Calu3 (cell line): ENCODE measurements around the gene KCNE3. TPM values are rescaled to one million over a fixed set of nuclear protein-coding genes. Genes with fewer than 3 reads are reported as not detected.
A peak's percentile ranks its signal among the peaks of the same experiment; 100 is the strongest.

Source experiments
- BruUV-seq: library from RNA; stranded (reverse); fragments of 400-500 nt; replicated peaks from 2 replicates; lab custom pipeline; 2021; lab: Mats Ljungman, UMichigan
- CTCF ChIA-PET: fragments of 300-600 bp; sonication (Branson Sonifier 250); formaldehyde crosslinking; loops from one replicate; lab custom pipeline; 2022; ENCODE audit warnings: antibody characterized with exemption; lab: Charles Lee
- DNase-seq: peaks from one replicate; pipeline ENCODE4 v3.0.0; 2022
- H3K27ac Mint-ChIP-seq: one replicate; pipeline ENCODE4 v1.8.0; 2022; ENCODE audit warnings: mixed read lengths; ENCODE audit not compliant: unreplicated experiment
- H3K27me3 Mint-ChIP-seq: one replicate; pipeline ENCODE4 v1.8.0; 2022; ENCODE audit warnings: mixed read lengths; ENCODE audit not compliant: unreplicated experiment
- H3K36me3 Mint-ChIP-seq: one replicate; pipeline ENCODE4 v1.8.0; 2022; ENCODE audit warnings: mild to moderate bottlenecking, moderate library complexity, mixed read lengths; ENCODE audit not compliant: insufficient read depth, unreplicated experiment
- H3K4me1 Mint-ChIP-seq: one replicate; pipeline ENCODE4 v1.8.0; 2022; ENCODE audit warnings: mild to moderate bottlenecking, low read depth, mixed read lengths; ENCODE audit not compliant: unreplicated experiment
- H3K4me3 Mint-ChIP-seq: one replicate; pipeline ENCODE4 v1.8.0; 2022; ENCODE audit warnings: mild to moderate bottlenecking, low read depth, moderate library complexity, mixed read lengths; ENCODE audit not compliant: unreplicated experiment
- H3K9me3 Mint-ChIP-seq: one replicate; pipeline ENCODE4 v1.8.0; 2022; ENCODE audit warnings: low read depth, mixed read lengths; ENCODE audit not compliant: unreplicated experiment
- intact Hi-C: fragments of 100-400 bp; cut with micrococcal nuclease; formaldehyde crosslinking; loops from one replicate; pipeline ENCODE4 v1.10.0; 2022; ENCODE audit not compliant: unreplicated experiment
- total RNA-seq: library from RNA; stranded (reverse); gene quantifications from 2 replicates; pipeline ENCODE4 v1.2.3, GENCODE V29; 2022
- TF ChIP-seq, protein P1 (sequence below): fragments of 200-600 bp; IDR thresholded peaks from one replicate; pipeline ENCODE4 v1.8.0; 2022; ENCODE audit warnings: antibody characterized with exemption; ENCODE audit not compliant: unreplicated experiment

Gene KCNE3
- total RNA-seq, 1 experiment from 2014 or later: 1.5 TPM

DNA sequence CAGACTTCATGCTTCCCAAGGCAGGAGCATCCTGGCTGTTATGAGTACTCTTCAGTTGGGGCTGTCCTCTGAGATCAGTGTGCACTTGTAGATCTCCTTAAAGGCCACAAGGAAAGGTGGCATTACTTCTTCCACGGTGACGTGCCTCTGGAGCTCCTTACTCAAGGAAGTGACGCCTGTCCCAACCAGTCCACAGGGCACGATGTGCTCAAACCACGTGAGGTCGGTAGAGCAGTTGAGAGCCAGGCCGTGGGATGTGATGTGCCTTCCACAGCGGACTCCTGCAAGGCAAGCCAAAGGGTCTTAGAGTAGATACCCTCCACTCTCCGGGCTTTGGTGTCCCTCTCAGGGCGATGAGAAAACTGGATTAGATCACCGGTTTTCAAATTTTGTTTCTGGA is 24.7 kb upstream of the KCNE3 start:
- CTCF ChIA-PET: interaction anchor here (1.4 to 1.8 kb wide), 3 partner anchors 38 to 93 kb away, joined by 3 to 7 read pairs (median 4); partner anchors contain the start of gene PGM2L1
- Mint-ChIP-seq H3K36me3 (peaks cover 18% of the 10 kb centered on the region), H3K4me3 (peak overlapping the region; percentile 52), H3K4me1 (peaks cover 33% of the 10 kb centered on the region), H3K27ac (peak overlapping the region; percentile 13), H3K27me3 (no peaks in the 10 kb centered on the region), H3K9me3 (peaks cover 3% of the 10 kb centered on the region)
- intact Hi-C loops: no loop called here
- BruUV-seq: TSS peak; percentile 47
- DNase-seq: no peak
- TF ChIP-seq, protein P1, sequence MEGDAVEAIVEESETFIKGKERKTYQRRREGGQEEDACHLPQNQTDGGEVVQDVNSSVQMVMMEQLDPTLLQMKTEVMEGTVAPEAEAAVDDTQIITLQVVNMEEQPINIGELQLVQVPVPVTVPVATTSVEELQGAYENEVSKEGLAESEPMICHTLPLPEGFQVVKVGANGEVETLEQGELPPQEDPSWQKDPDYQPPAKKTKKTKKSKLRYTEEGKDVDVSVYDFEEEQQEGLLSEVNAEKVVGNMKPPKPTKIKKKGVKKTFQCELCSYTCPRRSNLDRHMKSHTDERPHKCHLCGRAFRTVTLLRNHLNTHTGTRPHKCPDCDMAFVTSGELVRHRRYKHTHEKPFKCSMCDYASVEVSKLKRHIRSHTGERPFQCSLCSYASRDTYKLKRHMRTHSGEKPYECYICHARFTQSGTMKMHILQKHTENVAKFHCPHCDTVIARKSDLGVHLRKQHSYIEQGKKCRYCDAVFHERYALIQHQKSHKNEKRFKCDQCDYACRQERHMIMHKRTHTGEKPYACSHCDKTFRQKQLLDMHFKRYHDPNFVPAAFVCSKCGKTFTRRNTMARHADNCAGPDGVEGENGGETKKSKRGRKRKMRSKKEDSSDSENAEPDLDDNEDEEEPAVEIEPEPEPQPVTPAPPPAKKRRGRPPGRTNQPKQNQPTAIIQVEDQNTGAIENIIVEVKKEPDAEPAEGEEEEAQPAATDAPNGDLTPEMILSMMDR: no peak

DNA sequence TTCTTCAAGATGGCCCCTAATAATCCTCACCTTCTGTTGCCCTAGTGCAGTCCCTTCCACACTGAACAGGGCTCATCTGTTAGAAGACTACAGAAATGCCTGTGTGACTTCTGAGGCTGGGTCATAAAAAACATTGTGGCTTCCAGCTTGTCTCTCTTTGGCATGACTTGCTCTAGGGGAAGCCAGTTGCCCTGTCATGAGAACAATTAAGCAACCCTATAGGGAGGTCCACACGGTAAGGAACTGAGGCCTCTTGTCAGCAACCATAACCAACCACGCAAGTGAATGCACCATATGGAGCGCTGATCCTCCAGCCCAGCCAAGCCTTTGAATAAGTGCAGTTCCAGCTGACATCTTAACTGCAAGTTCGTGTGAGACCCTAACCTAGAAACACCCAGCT is 23.6 kb upstream of the KCNE3 start:
- intact Hi-C loops: no loop called here
- peaks cover 18% of the 10 kb centered on the region for H3K36me3 Mint-ChIP-seq
- no peak overlapping the region for H3K4me3 Mint-ChIP-seq
- TF ChIP-seq, protein P1: no peak
- H3K4me1 Mint-ChIP-seq: peaks cover 33% of the 10 kb centered on the region
- no peaks in the 10 kb centered on the region for H3K27me3 Mint-ChIP-seq
- peaks cover 3% of the 10 kb centered on the region for H3K9me3 Mint-ChIP-seq
- no peak for DNase-seq
- H3K27ac Mint-ChIP-seq: no peak overlapping the region
- no TSS peak for BruUV-seq
- CTCF ChIA-PET: interaction anchor here (1.5 kb wide), 1 partner anchor 76 kb away, joined by 3 read pairs; no protein-coding TSS in a partner anchor

DNA sequence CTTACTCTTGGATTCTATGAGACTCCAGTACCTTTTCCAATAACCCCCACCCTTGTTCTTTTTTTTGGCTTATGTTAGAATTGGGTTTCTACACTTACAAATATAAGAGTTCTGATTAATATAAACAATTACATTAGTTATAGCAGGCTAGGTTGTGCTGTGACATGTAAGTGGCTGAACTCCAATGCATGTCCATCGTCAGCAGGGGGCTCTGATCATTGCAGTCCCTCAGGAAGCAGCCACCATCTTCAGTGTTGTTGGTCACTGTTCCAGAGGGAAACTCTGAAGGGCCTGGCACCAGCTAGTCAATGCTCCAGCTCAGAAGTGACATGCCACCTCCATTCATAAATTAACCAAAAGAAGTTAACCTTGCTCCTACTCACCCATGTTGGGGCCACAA is 20.5 kb upstream of the KCNE3 start:
- Mint-ChIP-seq H3K4me3 (no peak overlapping the region), H3K36me3 (peaks cover 2% of the 10 kb centered on the region), H3K27me3 (no peaks in the 10 kb centered on the region), H3K9me3 (no peaks in the 10 kb centered on the region), H3K4me1 (peaks cover 23% of the 10 kb centered on the region), H3K27ac (no peak overlapping the region)
- no TSS peak for BruUV-seq
- peak; percentile 63 for DNase-seq
- TF ChIP-seq, protein P1: peak; percentile 51
- CTCF ChIA-PET: interaction anchor here (0.9 to 1.7 kb wide), 3 partner anchors 35 to 83 kb away, joined by 3 to 11 read pairs (median 11); no protein-coding TSS in a partner anchor
- intact Hi-C loops: loop anchor here (1.0 kb wide), 1 partner anchor 82 kb away; no protein-coding TSS in a partner anchor

DNA sequence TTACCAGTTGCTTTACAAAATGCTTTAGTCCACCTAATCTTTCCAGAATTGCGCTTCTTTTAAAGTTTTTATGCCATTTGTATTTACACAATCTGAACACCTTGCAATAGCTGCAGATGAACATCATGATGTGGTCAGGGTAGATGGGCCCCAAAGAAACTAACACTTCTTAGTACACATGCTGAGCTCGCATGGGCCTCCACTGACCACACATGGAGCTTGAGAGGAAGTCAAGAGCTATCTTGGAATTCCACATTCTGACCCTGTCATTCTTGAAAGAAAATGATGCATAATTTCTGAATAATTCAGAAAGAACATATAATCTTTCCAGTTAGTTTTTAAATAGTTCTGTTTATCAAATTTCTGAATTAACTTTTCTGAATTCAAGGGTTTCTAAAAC is 18.5 kb upstream of the KCNE3 start:
- Mint-ChIP-seq H3K27ac (no peak overlapping the region), H3K4me1 (peaks cover 12% of the 10 kb centered on the region), H3K36me3 (no peaks in the 10 kb centered on the region), H3K9me3 (no peaks in the 10 kb centered on the region), H3K27me3 (no peaks in the 10 kb centered on the region), H3K4me3 (no peak overlapping the region)
- DNase-seq: no peak
- intact Hi-C loops: no loop called here
- no TSS peak for BruUV-seq
- CTCF ChIA-PET: interaction anchor here (1.5 kb wide), 1 partner anchor 85 kb away, joined by 7 read pairs; no protein-coding TSS in a partner anchor
- TF ChIP-seq, protein P1: no peak
